Measurements from ENCODE around the gene FAM135A. TPM values are rescaled to one million over a fixed set of nuclear protein-coding genes. Genes with fewer than 3 reads are reported as not detected.

FAM135A gene
- 34.5 and 58.6 TPM in 2 replicates for total RNA-seq

GRCh38 chr6:70413114-70413991 lies at the start of gene FAM135A:
FAM135A (plus strand) TSS chr6:70413508; CDS start chr6:70428343, 14,835 bp downstream.

GRCh38 chr6:70566751-70567382 lies 153.6 kb downstream of the FAM135A start, which contains the start of gene SDHAF4:
SDHAF4 (plus strand) TSS chr6:70566930; CDS start chr6:70566941, 11 bp downstream.

Other genes starting within 250 kb of the FAM135A start
- gene COL9A1, start 110.4 kb upstream of the FAM135A start, total RNA-seq, result under 0.01 TPM in 1 of 2 replicates, not detected in the other
- 6.5 and 11.9 TPM in 2 replicates for gene SDHAF4, start 153.4 kb downstream of the FAM135A start, total RNA-seq

Measured in tracheal epithelial cell (primary cell).